Smooth muscle cell (in vitro differentiated cells): ENCODE data around the gene MROH8. TPM values are rescaled to one million over a fixed set of nuclear protein-coding genes. Genes with fewer than 3 reads are reported as not detected.

Experiments used
- DNase-seq: peaks from one replicate; lab custom pipeline; 2025; ENCODE audit not compliant: unreplicated experiment; lab: John Stamatoyannopoulos, UW
- H2AFZ ChIP-seq: fragments of 200-600 bp; sonication (generic); 2 replicates; pipeline ENCODE4 v1.6.0; 2016; ENCODE audit warnings: antibody characterized with exemption, low read depth, mild to moderate bottlenecking
- H3F3A ChIP-seq: fragments of 200-600 bp; sonication (generic); 2 replicates; pipeline ENCODE4 v1.6.0; 2017; ENCODE audit warnings: antibody characterized with exemption, low read depth
- H3K27ac ChIP-seq: fragments of 200-600 bp; sonication (generic); 2 replicates; pipeline ENCODE4 v1.5.1; 2016; ENCODE audit warnings: low read depth, mild to moderate bottlenecking
- H3K27me3 ChIP-seq: fragments of 200-600 bp; sonication (generic); 2 replicates; pipeline ENCODE4 v1.6.1; 2016; ENCODE audit warnings: low read depth, mild to moderate bottlenecking
- H3K36me3 ChIP-seq: fragments of 200-600 bp; sonication (generic); 2 replicates; pipeline ENCODE4 v1.5.1; 2016; ENCODE audit warnings: low read depth
- H3K4me1 ChIP-seq: fragments of 200-600 bp; sonication (generic); 2 replicates; pipeline ENCODE4 v1.5.1; 2016; ENCODE audit warnings: low read depth
- H3K4me2 ChIP-seq: fragments of 200-600 bp; sonication (generic); 2 replicates; pipeline ENCODE4 v1.6.0; 2016; ENCODE audit warnings: mild to moderate bottlenecking
- H3K4me3 ChIP-seq: fragments of 200-600 bp; sonication (generic); 2 replicates; pipeline ENCODE4 v1.5.1; 2016; ENCODE audit warnings: mild to moderate bottlenecking
- H3K79me2 ChIP-seq: fragments of 200-600 bp; sonication (generic); 2 replicates; pipeline ENCODE4 v1.6.0; 2016; ENCODE audit warnings: low read depth, mild to moderate bottlenecking
- H3K9ac ChIP-seq: fragments of 200-600 bp; sonication (generic); 2 replicates; pipeline ENCODE4 v1.6.0; 2016; ENCODE audit warnings: low read depth
- H3K9me3 ChIP-seq: fragments of 200-600 bp; sonication (generic); replicated peaks from 2 replicates; pipeline ENCODE4 v1.5.1; 2016; ENCODE audit warnings: low read depth
- H4K20me1 ChIP-seq: fragments of 200-600 bp; sonication (generic); 2 replicates; pipeline ENCODE4 v1.6.0; 2016; ENCODE audit warnings: low read depth
- WGBS: methylation state at CpG from one replicate; pipeline ENCODE4 v1.1.7; 2016; ENCODE audit warnings: low lambda C conversion rate; 5-methylcytosine and 5-hydroxymethylcytosine counted together
- polyA plus RNA-seq: library from polyadenylated mRNA; unstranded; fragments of >200 nt; fragmentation: Nextera tagmentation; extraction: Ambion mirVana; gene quantifications from 2 replicates; pipeline ENCODE4 v1.2.1, GENCODE V29; 2016
- total RNA-seq: library from RNA; depleted of rRNA; stranded (reverse); fragments of >200 nt; gene quantifications from 2 replicates; pipeline ENCODE4 v1.2.3, GENCODE V29; 2014
- TF ChIP-seq, protein P1 (sequence below): fragments of 200-600 bp; sonication (generic); IDR thresholded peaks from 2 replicates; pipeline ENCODE4 v1.5.1; 2017; ENCODE audit warnings: borderline replicate concordance, mild to moderate bottlenecking, antibody characterized with exemption; ENCODE audit not compliant: insufficient read depth, poor library complexity, severe bottlenecking

The MROH8 gene
- total RNA-seq = 1.6 and 2.2 TPM in 2 replicates
- polyA plus RNA-seq = 0.81 and 2.8 TPM in 2 replicates

GRCh38 chr20:37178839-37179682 lies at the start of gene MROH8, which contains the start of gene RPN2:
Gene MROH8, minus strand, starts transcription at chr20:37179548.
Gene RPN2, plus strand, starts transcription at chr20:37179330. Its CDS starts 27 bp downstream, at chr20:37179357.
- H4K20me1 ChIP-seq = peaks cover 46% of the 10 kb centered on the region
- H3K4me2 ChIP-seq = peak within 1 kb of the TSS; percentile 95
- no peaks in the 10 kb centered on the region for H3K9me3 ChIP-seq
- TF ChIP-seq, protein P1, sequence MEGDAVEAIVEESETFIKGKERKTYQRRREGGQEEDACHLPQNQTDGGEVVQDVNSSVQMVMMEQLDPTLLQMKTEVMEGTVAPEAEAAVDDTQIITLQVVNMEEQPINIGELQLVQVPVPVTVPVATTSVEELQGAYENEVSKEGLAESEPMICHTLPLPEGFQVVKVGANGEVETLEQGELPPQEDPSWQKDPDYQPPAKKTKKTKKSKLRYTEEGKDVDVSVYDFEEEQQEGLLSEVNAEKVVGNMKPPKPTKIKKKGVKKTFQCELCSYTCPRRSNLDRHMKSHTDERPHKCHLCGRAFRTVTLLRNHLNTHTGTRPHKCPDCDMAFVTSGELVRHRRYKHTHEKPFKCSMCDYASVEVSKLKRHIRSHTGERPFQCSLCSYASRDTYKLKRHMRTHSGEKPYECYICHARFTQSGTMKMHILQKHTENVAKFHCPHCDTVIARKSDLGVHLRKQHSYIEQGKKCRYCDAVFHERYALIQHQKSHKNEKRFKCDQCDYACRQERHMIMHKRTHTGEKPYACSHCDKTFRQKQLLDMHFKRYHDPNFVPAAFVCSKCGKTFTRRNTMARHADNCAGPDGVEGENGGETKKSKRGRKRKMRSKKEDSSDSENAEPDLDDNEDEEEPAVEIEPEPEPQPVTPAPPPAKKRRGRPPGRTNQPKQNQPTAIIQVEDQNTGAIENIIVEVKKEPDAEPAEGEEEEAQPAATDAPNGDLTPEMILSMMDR = no peak
- H3K4me1 ChIP-seq = no peaks in the 10 kb centered on the region
- under 1% methylated on average over 72 of the region's 80 CpGs for WGBS
- H3K27ac ChIP-seq = peak within 1 kb of the TSS; percentile 97
- H2AFZ ChIP-seq = peak within 1 kb of the TSS; percentile 86
- peak within 1 kb of the TSS; percentile 99 for H3K9ac ChIP-seq
- no peaks in the 10 kb centered on the region for H3F3A ChIP-seq
- peaks cover 49% of the 10 kb centered on the region for H3K79me2 ChIP-seq
- no peaks in the 10 kb centered on the region for H3K36me3 ChIP-seq
- peak within 1 kb of the TSS; percentile 79 for H3K4me3 ChIP-seq
- no peaks in the 10 kb centered on the region for H3K27me3 ChIP-seq
- peak; percentile 84 for DNase-seq

DNA sequence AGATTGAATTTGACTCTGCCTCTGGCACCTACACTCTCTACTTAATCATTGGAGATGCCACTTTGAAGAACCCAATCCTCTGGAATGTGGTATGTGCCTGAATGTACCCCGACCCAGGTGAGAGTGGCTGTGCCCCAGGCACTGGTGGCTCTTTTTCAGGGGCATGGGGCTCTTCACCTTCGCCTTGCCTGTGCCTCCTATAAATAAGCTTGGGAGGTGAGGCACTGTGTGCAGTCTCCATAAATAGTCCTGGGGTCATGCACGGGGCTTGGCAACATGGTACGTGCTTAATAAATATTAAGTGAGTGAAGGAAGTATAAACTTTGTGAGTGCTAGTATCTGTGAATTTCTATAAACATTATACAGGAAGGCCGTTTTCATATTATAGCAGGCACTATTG lies 49.3 kb upstream of the MROH8 start:
- no peaks in the 10 kb centered on the region for H3K9me3 ChIP-seq
- H3K27me3 ChIP-seq = no peaks in the 10 kb centered on the region
- no peaks in the 10 kb centered on the region for H3F3A ChIP-seq
- no peak overlapping the region for H3K9ac ChIP-seq
- H2AFZ ChIP-seq = no peak overlapping the region
- DNase-seq = no peak
- H3K4me1 ChIP-seq = peaks cover 28% of the 10 kb centered on the region
- H3K27ac ChIP-seq = no peak overlapping the region
- TF ChIP-seq, protein P1 = no peak
- H3K4me3 ChIP-seq = no peak overlapping the region
- H4K20me1 ChIP-seq = peaks cover 8% of the 10 kb centered on the region
- peaks cover 32% of the 10 kb centered on the region for H3K36me3 ChIP-seq
- 90% methylated on average over 5 of the region's 5 CpGs for WGBS
- no peak overlapping the region for H3K4me2 ChIP-seq
- no peaks in the 10 kb centered on the region for H3K79me2 ChIP-seq

DNA sequence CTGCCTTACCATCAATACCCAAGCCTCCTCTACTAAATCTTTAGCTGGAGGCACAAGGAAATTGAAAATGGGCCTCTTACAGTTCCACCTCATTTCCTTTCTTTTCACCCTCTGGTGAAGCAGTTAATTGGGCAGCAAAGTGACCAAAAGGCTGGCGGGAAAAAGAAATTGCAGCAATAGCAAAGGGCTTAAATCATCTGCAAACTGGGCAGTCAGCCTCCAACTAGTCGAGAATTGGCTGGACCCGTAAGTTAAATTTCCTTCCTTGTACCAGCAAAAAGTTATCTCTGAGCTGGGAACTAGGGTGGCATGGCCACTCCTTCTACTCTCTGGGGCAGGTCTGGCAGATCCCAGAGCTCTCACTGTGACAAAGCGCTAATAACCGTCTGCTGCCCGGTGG lies 48.7 kb upstream of the MROH8 start:
- Histone ChIP-seq H3F3A (no peaks in the 10 kb centered on the region), H3K27me3 (no peaks in the 10 kb centered on the region), H3K9ac (no peak overlapping the region), H2AFZ (no peak overlapping the region), H3K4me1 (peaks cover 28% of the 10 kb centered on the region), H3K4me2 (no peak overlapping the region), H3K79me2 (no peaks in the 10 kb centered on the region), H3K36me3 (peaks cover 27% of the 10 kb centered on the region), H3K9me3 (no peaks in the 10 kb centered on the region), H3K4me3 (no peak overlapping the region), H3K27ac (no peak overlapping the region), H4K20me1 (peaks cover 13% of the 10 kb centered on the region)
- WGBS = 96% methylated on average over 6 of the region's 6 CpGs
- no peak for DNase-seq
- TF ChIP-seq, protein P1 = no peak
